ENCODE results near the gene ELOVL5.

Gene ELOVL5

GRCh38 chr6:53264337-53264736, 84.4 kb downstream of the ELOVL5 start:
- TF ChIP-seq EZH2phosphoT487 (IDR thresholded peaks at IDR 0.05; ENCODE audit: low read depth) = no peak
- TF ChIP-seq CTCF (IDR thresholded peaks at IDR 0.05; ENCODE audit: low read depth, low read length) = no peak
- Histone ChIP-seq H3K4me2 (ENCODE audit: low read length) (no peak overlapping the region), H3K27ac (ENCODE audit: low read length) (no peak overlapping the region), H3K4me3 (ENCODE audit: low read length) (no peak overlapping the region), H3K27me3 (ENCODE audit: low read depth, low read length) (no peaks in the 10 kb centered on the region), H2AFZ (ENCODE audit: low read depth, low read length) (no peak overlapping the region), H3K9ac (ENCODE audit: low read length) (no peak overlapping the region), H3K79me2 (ENCODE audit: low read length) (no peaks in the 10 kb centered on the region), H3K4me1 (ENCODE audit: low read length) (peaks cover 2% of the 10 kb centered on the region; the same call in 1 of the 2 replicates), H3K9me3 (ENCODE audit: insufficient read depth, low read length) (0 out of 2 replicates have a peak, but pooled peaks cover 3% of the 10 kb centered on the region), H4K20me1 (ENCODE audit: insufficient read depth, low read length) (peaks cover 3% of the 10 kb centered on the region; the same call in 1 of the 2 replicates), H3K36me3 (replicated peaks; ENCODE audit: low read depth, low read length) (peaks cover 82% of the 10 kb centered on the region)

- no peak overlapping the region for H3K4me2 ChIP-seq (ENCODE audit: low read length)
- peaks cover 83% of the 10 kb centered on the region for H3K36me3 ChIP-seq (replicated peaks; ENCODE audit: low read depth, low read length)
- H3K4me1 ChIP-seq (ENCODE audit: low read length) = peaks cover 6% of the 10 kb centered on the region
- no peaks in the 10 kb centered on the region for H3K27me3 ChIP-seq (ENCODE audit: low read depth, low read length)
- H4K20me1 ChIP-seq (ENCODE audit: insufficient read depth, low read length) = peaks cover 3% of the 10 kb centered on the region; the same call in 1 of the 2 replicates
- no peaks in the 10 kb centered on the region for H3K79me2 ChIP-seq (ENCODE audit: low read length)
- no peak overlapping the region for H3K4me3 ChIP-seq (ENCODE audit: low read length)
- no peak overlapping the region for H3K9ac ChIP-seq (ENCODE audit: low read length)
- TF ChIP-seq CTCF (IDR thresholded peaks at IDR 0.05; ENCODE audit: low read depth, low read length) (no peak), EZH2phosphoT487 (IDR thresholded peaks at IDR 0.05; ENCODE audit: low read depth) (no peak)
- H2AFZ ChIP-seq (ENCODE audit: low read depth, low read length) = no peak overlapping the region
- H3K9me3 ChIP-seq (ENCODE audit: insufficient read depth, low read length) = 0 out of 2 replicates have a peak, but pooled peaks cover 4% of the 10 kb centered on the region
- H3K27ac ChIP-seq (ENCODE audit: low read length) = no peak overlapping the region
Observed at GRCh38 chr6:53263917-53264316, 84.8 kb downstream of the ELOVL5 start.

- no peak overlapping the region for H2AFZ ChIP-seq (ENCODE audit: low read depth, low read length)
- TF ChIP-seq CTCF (IDR thresholded peaks at IDR 0.05; ENCODE audit: low read depth, low read length) = no peak
- TF ChIP-seq EZH2phosphoT487 (IDR thresholded peaks at IDR 0.05; ENCODE audit: low read depth) = no peak
- no peak overlapping the region for H3K4me3 ChIP-seq (ENCODE audit: low read length)
- no peak overlapping the region for H3K27ac ChIP-seq (ENCODE audit: low read length)
- H3K4me2 ChIP-seq (ENCODE audit: low read length) = no peak overlapping the region
- no peak overlapping the region for H3K9ac ChIP-seq (ENCODE audit: low read length)
- no peaks in the 10 kb centered on the region for H4K20me1 ChIP-seq (ENCODE audit: insufficient read depth, low read length)
- H3K27me3 ChIP-seq (ENCODE audit: low read depth, low read length) = no peaks in the 10 kb centered on the region
- H3K36me3 ChIP-seq (replicated peaks; ENCODE audit: low read depth, low read length) = peaks cover 52% of the 10 kb centered on the region
- peaks cover 17% of the 10 kb centered on the region for H3K4me1 ChIP-seq (ENCODE audit: low read length)
- 0 out of 2 replicates have a peak, but pooled peaks cover 4% of the 10 kb centered on the region for H3K9me3 ChIP-seq (ENCODE audit: insufficient read depth, low read length)
- no peaks in the 10 kb centered on the region for H3K79me2 ChIP-seq (ENCODE audit: low read length)
Observed at GRCh38 chr6:53259860-53260580, 88.7 kb downstream of the ELOVL5 start.

GRCh38 chr6:53258774-53259155, 90.0 kb downstream of the ELOVL5 start:
- peaks cover 41% of the 10 kb centered on the region for H3K36me3 ChIP-seq (replicated peaks; ENCODE audit: low read depth, low read length)
- no peak overlapping the region for H3K27ac ChIP-seq (ENCODE audit: low read length)
- no peak overlapping the region for H2AFZ ChIP-seq (ENCODE audit: low read depth, low read length)
- no peak overlapping the region for H3K4me3 ChIP-seq (ENCODE audit: low read length)
- H4K20me1 ChIP-seq (ENCODE audit: insufficient read depth, low read length) = no peaks in the 10 kb centered on the region
- peaks cover 19% of the 10 kb centered on the region for H3K4me1 ChIP-seq (ENCODE audit: low read length)
- H3K27me3 ChIP-seq (ENCODE audit: low read depth, low read length) = no peaks in the 10 kb centered on the region
- H3K4me2 ChIP-seq (ENCODE audit: low read length) = no peak overlapping the region
- no peak overlapping the region for H3K9ac ChIP-seq (ENCODE audit: low read length)
- H3K9me3 ChIP-seq (ENCODE audit: insufficient read depth, low read length) = 0 out of 2 replicates have a peak, but pooled peaks cover 4% of the 10 kb centered on the region
- H3K79me2 ChIP-seq (ENCODE audit: low read length) = no peaks in the 10 kb centered on the region
- TF ChIP-seq EZH2phosphoT487 (IDR thresholded peaks at IDR 0.05; ENCODE audit: low read depth) = no peak
- no peak for TF ChIP-seq CTCF (IDR thresholded peaks at IDR 0.05; ENCODE audit: low read depth, low read length)

Measured in OCI-LY3 (cell line).